HG03097 (cell line): ENCODE data around the gene NDUFS5.
"Not testable (repeated sequence)": the region's sequence is repeated elsewhere in the genome, so short reads cannot be mapped to it uniquely, and the experiment has no call there.

ENCODE experiments used
- ATAC-seq: cut with Tn5 transposase; IDR thresholded peaks from one replicate; pipeline ENCODE4 v1.9.1; 2021; ENCODE audit not compliant: unreplicated experiment, low FRiP score

The NDUFS5 gene

DNA sequence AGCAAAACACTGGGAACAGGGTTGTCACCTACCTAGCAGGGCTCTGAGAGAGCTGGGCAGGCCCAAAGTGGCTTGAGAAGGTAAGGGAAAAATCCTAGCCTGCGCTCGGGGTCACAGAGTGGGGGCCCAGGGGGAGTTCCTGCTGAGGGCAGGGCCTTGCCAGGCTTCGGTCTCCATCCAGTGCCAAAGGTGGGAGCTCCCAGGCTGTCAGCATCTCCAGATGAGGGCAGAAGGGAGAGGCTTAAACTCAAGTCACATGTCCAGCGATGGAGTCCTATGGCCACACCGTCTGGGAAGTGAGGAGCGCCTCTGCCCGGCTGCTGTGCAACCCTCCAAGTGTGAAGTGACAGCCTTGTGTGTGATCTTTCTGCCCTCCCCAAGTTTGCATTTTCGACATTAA is 11.2 kb upstream of the NDUFS5 start:
- not testable (repeated sequence) for ATAC-seq

DNA sequence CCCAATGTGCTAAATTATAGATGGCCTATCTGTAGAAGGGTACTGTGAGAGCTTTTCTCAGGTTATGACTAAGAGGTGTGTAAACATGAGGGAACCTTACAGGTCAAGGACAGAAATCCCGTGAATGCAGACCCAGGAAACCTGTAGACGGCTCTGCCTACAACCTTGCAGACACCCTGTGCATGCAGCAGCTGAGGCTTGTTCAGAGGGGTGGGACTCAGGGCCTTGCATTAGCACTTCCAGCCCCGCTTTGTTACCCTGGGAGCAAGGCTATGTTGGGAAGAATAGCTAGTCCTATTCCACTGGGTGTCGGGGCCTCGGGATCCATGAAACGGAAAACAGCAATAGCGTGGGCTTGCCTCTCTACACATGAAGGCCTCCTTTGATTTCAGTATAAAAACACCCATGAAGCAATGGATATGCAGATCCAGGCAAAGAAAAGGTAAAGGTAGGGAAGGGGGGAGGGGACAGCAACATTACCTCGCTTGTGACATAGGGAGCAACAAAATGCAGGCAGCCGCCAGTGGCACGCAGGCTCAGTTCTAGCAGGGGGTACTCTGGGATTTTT is 9.5 kb upstream of the NDUFS5 start:
- no peak for ATAC-seq

GRCh38 chr1:39017266-39017665 is 8.9 kb upstream of the NDUFS5 start:
- ATAC-seq, result no peak

- ATAC-seq, result not testable (repeated sequence)
Measured at GRCh38 chr1:39020494-39020893, 5.7 kb upstream of the NDUFS5 start.

GRCh38 chr1:39021426-39021825 is 4.7 kb upstream of the NDUFS5 start:
- ATAC-seq, result no peak

- ATAC-seq, result no peak
Measured at GRCh38 chr1:39023140-39023539, 3.0 kb upstream of the NDUFS5 start.

DNA sequence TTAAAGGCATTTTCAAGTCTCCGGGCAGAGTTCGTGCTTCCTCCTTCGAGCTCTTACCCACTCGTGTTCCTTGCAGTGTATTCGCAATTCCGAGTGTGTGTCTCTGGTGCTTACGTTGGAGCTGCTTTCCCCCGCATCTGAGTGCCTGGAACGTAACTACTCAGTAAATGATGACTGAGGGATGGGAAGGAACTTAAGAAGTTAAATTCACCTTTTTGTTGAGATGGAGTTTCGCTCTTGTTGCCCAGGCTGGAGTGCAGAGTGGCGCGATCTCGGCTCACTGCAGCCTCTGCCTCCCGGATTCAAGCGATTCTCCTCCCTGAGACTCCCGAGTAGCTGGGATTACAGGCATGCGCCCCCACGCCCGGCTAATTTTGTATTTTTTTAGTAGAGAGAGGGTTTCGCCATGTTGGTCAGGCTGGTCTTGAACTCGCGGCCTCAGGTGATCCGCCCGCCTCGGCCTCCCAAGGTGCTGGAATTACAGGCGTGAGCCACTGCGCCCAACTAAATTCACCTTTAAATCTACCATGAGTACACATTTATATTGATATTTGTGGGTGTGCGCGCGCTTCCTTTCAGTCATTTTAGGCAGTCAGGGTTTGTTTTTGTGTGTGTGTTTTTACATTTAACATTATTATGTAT is 837 bp downstream of the NDUFS5 start:
- ATAC-seq, result no peak

- no peak for ATAC-seq
Measured at GRCh38 chr1:39034114-39034654, 8.0 kb downstream of the NDUFS5 start.

DNA sequence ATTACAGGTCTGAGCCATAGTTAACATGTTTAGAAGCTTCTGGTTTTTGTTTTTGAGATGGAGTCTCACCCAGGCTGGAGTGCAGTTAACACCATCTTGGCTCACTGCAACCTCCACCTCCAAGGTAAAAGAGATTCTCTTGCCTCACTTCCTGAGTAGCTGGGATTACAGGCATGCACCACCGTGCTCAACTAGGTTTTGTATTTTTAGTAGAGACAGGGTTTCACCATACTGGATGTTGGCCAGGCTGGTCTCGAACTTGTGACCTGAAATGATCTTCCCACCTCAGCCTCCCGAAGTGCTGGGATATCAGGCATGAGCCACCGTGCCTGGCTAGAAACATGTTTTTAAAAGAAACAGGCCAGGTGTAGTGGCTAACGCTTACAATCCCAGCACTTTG is 10.5 kb downstream of the NDUFS5 start:
- ATAC-seq, result no peak

GRCh38 chr1:39043513-39043912 is 17.4 kb downstream of the NDUFS5 start:
- ATAC-seq, result no peak

DNA sequence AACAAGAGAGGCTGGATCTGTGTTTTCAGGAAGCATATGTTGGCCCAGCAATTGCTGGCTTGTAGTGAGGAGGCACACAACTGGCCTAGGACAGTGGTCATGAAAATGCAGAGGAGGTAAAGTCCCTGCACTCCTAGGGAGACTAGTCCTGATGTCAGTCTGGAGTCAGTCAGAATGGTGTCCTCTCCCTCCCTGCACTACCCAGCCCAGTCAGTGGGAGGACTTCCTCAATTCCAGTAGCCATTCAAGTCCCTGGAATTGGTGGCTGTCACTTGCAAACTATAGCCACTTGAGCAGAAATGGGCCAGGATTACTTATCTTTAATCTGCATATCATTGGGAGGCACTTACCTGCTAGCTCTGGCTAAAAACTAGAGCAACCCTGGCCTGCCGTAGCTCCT is 18.6 kb downstream of the NDUFS5 start:
- ATAC-seq, result no peak

DNA sequence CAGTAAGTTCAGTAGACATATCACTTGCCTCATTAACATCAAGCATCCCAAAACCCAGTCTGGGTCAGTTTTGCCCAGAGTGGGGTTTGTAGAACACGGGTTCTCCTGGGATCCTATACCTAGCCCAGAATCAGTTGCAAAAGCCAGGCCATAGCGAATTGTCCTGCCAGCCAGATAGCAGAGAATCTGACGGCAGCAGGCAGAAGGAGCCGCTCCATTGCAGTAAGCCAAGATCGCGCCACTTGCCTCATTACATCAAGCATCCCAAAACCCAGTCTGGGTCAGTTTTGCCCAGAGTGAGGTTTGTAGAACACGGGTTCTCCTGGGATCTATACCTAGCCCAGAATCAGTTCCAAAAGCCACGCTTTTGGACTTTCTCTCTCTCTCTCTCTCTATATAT is 19.1 kb downstream of the NDUFS5 start:
- no peak for ATAC-seq

GRCh38 chr1:39046613-39047210 is 20.6 kb downstream of the NDUFS5 start:
- ATAC-seq, result no peak

- no peak for ATAC-seq
Measured at GRCh38 chr1:39047374-39048229, 21.5 kb downstream of the NDUFS5 start.

DNA sequence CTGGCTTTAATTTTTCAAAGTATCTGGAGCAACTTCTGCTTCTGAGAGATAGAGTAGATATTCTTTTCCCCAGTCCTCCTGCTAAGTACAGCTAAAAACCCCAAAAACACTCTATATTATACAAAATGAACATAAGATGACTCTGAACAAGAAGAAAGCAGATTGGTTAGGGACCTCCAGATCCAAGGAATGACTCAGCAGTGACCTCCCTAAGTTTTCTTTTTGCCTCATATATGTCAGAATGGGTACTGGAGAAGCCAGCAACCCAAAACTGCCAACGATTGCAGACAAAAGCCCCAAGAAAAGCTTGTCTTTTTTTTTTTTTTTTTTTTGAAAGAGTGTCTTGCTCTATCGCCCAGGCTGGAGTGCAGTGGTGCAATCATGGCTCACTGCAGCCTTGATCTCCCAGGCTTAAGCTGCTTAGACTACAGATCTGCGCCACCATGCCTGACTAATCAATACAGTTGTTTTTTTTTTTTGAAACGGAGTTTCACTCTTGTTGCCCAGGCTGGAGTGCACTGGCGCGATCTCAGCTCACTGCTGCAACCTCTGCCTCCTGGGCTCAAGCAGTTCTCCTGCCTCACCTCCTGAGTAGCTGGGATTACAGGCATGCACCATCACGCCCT is 22.7 kb downstream of the NDUFS5 start:
- ATAC-seq, result no peak

DNA sequence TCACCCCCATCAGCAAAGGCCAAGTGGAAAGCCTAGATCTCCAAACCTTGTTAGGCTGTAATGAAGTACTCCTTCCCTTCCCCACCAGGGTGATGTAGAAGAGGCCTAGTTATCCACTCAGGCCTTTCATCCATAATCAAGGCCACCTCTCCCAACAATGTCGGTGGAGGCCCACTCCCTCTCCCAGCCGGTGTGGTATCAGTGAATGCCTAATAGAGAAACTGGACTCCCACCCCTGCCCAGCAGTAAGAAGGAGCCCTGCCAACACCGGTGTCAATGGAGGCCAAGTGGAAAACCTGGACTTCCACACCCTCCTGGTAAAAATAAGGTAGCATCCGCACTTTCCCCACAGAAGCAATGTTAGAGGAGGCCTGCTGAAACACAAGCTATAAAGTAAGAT is 23.9 kb downstream of the NDUFS5 start:
- ATAC-seq, result no peak

DNA sequence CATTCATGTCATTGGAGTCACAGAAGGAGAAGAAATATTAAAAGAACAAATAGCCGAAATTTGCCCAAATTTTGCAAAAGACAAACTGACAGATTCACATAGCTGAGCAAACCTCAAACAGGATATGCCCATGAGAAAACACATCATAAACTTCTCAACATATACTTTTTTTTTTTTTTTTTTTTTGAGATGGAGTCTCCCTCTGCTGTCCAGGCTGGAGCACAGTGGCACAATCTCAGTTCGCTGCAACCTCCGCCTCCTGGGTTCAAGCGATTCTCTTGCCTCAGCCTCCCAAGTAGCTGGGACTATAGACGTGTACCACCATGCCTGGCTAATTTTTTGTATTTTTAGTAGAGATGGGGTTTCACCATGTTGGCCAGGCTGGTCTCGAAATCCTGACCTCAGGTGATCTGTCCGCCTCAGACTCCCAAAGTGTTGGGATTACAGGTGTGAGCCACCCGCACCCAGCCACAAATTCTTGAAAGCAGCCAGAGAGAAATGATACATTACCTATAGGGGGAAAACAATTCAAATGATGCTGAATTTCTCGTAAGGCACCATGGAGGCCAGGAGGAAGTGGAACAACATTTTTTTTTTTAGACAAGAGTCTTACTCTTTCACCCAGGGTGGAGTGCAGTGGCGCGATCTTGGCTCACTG is 25.2 kb downstream of the NDUFS5 start:
- ATAC-seq, result not testable (repeated sequence)

GRCh38 chr1:39051956-39052355 is 25.8 kb downstream of the NDUFS5 start:
- ATAC-seq, result no peak

- not testable (repeated sequence) for ATAC-seq
Measured at GRCh38 chr1:39055213-39055710, 29.1 kb downstream of the NDUFS5 start.

- not testable (repeated sequence) for ATAC-seq
Measured at GRCh38 chr1:39061516-39061915, 35.4 kb downstream of the NDUFS5 start.
